Loucy (cell line): ENCODE data around the gene RELT.

Experiments
- EZH2phosphoT487 ChIP-seq: fragments of 200-600 bp; IDR thresholded peaks from 2 replicates; pipeline ENCODE4 v1.6.1; 2018; ENCODE audit warnings: antibody characterized with exemption, mild to moderate bottlenecking, moderate library complexity, borderline replicate concordance
- TF ChIP-seq, protein P1 (sequence below): fragments of 200-600 bp; sonication (generic); conservative IDR thresholded peaks from 2 replicates; pipeline ENCODE4 v1.5.1; 2014; ENCODE audit warnings: mild to moderate bottlenecking, antibody characterized with exemption, low read length

DNA sequence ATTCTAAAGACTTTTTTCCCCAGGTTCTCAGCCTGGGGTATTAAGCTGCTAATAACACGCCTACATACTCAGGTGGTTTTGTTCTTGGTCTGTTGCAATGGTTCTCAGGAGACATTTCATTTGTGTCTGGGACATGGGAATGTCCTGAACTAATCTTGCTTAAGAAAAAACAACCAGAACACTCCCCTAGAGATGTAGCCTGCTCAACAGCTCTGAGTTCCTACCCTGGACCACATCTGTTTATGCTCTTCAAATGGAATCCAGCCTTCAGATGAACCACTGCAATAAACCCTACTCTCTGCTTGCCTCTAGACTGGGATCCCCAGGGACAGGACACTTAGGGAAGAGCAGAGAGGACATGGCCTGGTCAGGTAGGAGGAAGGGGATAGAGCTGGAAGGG lies 29.9 kb downstream of the RELT start:
- TF ChIP-seq, protein P1, sequence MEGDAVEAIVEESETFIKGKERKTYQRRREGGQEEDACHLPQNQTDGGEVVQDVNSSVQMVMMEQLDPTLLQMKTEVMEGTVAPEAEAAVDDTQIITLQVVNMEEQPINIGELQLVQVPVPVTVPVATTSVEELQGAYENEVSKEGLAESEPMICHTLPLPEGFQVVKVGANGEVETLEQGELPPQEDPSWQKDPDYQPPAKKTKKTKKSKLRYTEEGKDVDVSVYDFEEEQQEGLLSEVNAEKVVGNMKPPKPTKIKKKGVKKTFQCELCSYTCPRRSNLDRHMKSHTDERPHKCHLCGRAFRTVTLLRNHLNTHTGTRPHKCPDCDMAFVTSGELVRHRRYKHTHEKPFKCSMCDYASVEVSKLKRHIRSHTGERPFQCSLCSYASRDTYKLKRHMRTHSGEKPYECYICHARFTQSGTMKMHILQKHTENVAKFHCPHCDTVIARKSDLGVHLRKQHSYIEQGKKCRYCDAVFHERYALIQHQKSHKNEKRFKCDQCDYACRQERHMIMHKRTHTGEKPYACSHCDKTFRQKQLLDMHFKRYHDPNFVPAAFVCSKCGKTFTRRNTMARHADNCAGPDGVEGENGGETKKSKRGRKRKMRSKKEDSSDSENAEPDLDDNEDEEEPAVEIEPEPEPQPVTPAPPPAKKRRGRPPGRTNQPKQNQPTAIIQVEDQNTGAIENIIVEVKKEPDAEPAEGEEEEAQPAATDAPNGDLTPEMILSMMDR, result no peak
- TF ChIP-seq EZH2phosphoT487, result no peak
